Inflammatory macrophage (primary cell): Measurements from ENCODE around the gene N4BP2.
"Not testable (repeated sequence)": the region's sequence is repeated elsewhere in the genome, so short reads cannot be mapped to it uniquely, and the experiment has no call there.

Experiments
- DNase-seq, 2 donors: peaks; one replicate each; pipeline ENCODE4 v3.0.0-alpha.2; 2020 to 2022
- total RNA-seq, 18 experiments: gene quantifications; one replicate each; lab custom pipeline; 2026; ENCODE audit warnings: mixed read lengths in 6 of 18, inconsistent platforms in 2 of 18; lab: John Stamatoyannopoulos, UW

N4BP2 gene
- total RNA-seq = 20.6 to 76.5 (median 50.4) reads per million in 18 experiments

DNA sequence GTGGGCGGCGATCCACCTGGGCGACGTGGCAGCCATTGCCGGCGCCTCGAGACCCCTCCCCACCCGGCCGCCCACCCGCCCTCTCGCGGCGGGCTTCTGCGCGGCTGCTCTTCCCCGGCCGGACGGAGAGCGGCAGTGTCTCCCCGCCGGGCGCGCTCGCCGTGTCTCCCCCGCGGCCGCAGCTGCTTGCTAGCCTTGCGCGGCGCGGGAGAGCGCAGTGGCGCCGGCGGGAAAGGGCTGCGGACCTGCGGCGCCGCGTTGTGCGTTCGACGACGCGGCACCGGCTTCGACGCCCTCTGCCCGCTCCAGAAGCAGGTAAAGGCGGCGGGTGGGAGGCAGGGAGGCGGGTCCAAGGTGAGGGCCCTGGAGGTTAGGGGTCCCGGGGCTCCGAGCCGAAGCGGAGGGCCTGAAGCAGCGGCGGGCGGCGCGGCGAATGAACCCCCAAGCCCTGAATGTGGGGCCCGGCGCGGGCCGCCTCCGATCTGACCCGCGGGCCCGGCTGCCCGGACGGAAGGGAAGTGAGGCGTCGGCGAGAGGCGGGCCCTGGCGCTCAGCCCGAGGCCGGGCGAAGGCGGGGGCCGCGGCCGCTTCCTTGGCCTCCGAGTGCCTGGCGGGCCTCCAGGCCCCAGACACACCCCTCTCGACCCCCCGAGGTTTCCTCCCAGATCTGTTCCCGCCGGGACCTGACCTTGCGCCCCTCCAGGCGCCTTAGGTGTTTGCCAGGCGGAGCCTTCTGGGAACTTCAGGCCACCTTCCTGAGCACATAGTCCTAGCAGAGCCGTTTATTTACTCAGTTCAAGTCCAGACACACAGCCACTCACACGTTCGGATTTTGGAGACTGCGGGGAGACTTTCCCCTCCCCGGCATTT, at the start of gene N4BP2:
Gene N4BP2 (plus strand): TSS at position 135 of the 870 bp plus-strand sequence. CDS start 40,491 bp downstream, outside the sequence.
- DNase-seq = peak; percentile 84 to 86

DNA sequence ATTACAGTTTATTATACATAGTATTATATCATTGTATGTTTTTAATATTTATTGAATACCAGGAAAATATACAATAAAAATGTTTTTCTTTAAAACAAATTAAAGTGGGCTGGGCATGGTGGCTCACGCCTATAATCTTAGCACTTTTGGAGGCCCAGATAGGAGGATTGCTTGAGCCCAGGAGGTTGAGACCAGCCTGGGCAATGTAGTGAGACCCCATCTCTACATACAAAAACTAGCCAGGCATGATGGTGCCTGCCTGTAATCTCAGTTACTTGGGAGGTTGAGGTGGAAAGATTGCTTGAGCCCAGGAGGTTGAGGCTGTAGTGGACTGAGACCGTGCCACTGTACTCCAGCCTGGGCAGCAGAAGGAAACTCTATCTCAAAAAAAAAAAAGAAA, 40.6 kb upstream of the N4BP2 start:
- no peak for DNase-seq

DNA sequence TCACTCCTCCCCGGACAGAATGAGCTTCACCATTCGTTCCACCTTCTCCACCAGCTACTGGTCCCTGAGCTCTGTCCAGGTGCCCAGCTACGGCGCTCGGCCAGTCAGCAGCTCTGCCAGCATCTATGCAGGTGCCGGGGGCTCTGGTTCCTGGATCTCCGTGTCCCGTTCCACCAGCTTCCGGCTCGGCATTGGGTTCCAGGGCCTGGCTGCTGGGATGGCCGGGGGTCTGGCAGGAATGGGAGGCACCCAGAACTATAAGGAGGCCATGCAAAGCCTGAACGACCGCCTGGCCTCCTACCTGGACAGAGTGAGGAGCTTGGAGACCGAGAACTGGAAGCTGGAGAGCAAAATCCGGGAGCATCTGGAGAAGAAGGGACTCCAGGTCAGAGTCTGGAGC, 36.4 kb upstream of the N4BP2 start:
- no peak for DNase-seq

DNA sequence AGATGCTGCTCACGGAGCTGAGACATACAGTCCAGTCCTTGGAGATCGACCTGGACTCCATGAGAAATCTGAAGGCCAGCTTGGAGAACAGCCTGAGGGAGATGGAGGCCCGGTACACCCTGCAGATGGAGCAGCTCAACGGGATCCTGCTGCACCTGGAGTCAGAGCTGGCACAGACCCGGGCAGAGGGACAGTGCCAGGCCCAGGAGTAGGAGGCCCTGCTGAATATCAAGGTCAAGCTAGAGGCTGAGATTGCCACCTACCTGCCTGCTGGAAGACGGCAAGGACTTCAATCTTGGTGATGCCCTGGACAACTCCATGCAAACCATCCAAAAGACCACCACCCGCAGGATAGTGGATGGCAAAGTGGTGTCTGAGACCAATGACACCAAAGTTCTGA, 35.5 kb upstream of the N4BP2 start:
- not testable (repeated sequence) for DNase-seq

DNA sequence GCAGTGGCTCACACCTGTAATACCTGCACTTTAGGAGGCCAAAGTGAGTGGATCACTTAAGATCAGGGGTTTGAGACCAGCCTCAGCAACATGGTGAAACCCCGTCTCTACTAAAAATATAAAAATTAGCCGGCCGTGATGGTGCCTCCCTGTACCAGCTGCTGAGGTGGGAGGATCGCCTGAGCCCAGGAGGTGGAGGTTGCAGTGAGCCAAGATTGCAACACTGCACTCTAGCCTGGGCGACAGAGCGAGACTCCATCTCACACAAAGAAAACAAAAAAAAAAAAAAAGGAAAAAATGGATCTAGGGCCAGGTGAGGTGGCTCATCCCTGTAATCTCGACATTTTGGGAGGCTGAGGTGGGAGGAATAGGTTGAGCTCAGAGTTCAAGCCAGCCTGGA, 32.6 kb upstream of the N4BP2 start:
- DNase-seq = not testable (repeated sequence)

DNA sequence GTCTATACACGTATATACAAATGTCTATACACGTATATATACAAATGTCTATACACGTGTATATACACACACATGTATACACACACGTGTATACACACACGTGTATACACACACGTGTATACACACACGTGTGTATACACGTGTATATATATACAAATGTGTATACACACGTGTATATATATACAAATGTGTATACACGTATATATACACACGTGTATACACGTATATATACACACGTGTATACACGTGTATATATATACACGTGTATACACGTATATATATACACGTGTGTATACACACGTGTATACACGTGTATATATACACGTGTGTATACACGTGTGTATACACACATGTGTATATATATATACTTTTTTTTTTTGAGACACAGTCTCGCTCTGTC, 23.9 kb upstream of the N4BP2 start:
- DNase-seq = no peak

DNA sequence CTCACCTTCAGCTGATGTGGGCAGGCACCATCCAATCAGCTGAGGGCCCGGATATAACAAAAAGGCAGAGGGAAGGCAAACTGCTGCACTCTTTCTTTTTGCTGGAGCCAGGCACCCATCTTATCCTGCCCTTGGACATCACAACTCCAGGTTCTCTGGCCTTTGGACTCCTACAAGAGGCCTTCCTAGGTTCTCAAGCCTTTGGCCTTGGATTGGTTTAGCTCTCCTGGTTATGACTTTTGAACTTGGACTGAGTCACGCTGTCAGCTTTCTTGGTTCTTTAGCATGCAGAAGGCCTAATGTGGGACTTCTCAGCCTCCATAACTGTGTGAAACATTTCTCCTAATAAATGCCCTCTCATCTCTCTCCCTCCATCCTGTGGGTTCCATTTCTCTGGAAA, 23.0 kb upstream of the N4BP2 start:
- no peak for DNase-seq

DNA sequence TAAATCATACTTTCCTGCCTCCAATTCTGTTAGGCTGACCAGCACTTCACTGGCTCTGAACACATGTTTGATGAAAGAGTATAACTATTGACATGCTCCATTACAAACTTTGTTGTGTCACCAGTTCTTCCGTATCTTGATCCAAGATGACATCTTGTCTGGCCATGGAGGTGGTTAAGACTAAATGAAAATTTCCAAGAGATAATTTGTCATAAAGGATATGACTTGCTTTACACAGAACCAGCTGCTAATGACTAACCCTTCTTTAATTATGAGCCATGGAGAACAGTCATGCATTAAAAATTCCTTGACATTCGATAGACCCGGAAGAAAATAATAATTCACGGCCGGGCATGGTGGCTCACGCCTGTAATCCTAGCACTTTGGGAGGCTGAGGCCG, 17.7 kb upstream of the N4BP2 start:
- DNase-seq = no peak

DNA sequence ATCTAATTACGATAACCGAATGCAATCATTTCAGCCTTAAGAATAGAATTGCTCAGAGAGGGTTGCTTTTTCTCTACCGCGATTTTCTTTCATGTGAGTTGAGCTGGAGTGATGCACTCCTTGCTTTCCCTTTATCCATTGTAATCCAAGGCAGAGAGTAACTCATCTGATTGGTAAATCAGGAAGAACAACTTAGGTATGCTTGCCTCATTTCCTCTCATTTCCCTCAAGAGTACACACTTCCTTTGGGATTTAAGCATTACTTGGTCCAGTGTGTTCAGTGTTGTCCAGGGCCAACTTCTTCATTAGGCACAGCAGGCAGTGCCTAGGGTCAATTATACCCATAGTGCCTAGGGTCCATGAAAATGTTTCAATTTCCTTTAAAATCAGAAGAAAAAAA, 15.7 kb upstream of the N4BP2 start:
- DNase-seq = no peak

DNA sequence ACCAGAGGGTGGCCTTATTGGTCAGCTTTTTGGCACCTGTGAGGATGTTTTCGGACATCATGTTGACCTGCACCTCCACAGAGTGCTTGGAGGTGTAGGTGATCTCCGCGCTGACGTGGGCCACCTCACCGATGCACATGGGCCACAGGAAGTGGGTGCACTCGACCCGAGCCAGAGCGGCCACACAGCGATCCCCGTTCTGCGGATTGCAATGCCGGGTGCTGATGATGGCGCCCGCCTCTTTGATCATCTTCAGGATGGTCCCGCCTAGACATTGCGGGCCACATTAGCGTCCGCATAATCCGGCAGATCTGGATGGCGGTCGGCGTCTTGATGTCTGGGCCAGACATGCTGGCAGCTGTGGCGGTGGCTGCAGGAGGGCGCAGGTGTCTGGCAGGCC, 12.9 kb upstream of the N4BP2 start:
- no peak for DNase-seq

DNA sequence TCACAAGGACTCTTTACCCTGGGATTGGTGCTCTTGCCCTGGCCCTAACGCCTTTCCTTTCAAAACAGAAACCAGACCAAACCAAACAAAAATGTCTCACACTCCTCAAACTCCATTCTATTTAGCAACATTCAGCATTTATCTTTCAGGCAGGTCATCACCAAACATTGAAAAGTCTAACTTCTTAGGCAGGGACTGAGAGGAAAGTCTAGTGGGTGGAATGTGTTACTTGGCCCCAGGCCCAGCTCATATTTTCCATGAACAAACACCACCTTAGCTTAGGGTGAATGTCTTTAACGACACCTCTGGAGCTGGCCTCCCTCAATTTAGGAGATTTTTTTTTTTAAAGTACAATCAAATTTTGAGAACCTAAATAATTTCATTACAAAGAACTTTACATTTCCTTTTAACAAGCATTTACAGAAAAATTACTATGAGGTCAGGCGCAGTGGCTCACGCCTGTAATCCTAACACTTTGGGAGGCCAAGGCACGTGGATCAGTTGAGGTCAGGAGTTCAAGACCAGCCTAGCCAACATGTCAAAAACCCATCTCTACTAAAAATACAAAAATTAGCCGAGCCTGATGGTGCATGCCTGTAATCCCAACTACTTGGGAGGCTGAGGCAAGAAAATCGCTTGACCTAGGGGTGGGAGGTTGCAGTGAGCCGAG, 10.2 kb upstream of the N4BP2 start:
- DNase-seq = no peak

DNA sequence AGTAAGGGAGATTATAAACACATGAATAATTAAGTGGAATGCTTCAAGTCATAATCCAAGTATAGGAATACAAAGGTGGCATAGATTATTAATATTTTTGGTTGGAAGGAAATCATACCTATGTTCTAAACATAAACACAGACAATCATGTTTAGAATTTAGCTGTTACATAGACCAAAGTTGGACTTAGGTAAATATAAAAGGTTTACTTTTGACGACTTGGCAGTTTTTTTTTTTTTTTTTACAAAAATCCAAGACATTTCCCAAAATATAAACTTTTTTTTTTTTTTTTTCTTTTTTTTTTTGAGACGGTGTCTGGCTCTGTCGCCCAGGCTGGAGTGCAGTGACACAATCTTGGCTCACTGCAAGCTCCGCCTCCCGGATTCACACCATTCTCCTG, 3.5 kb upstream of the N4BP2 start:
- no peak for DNase-seq

DNA sequence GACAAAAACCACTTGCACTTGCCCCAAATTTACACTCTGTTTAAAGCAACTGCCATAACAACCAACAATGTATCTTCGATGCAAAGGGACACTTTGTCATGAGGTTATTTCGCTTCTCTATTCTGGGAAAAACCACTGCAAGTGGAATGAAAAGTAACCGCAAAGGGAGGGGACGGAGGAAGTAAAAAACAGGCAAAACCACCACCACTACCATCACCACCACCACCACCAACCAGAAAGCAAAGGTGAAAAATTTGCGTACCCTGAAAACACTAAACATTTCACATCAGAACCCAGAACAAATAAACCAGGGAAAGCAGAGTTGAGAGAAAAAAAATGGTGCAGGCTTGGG, 1.2 kb upstream of the N4BP2 start:
- DNase-seq = peak; percentile 76 to 93

DNA sequence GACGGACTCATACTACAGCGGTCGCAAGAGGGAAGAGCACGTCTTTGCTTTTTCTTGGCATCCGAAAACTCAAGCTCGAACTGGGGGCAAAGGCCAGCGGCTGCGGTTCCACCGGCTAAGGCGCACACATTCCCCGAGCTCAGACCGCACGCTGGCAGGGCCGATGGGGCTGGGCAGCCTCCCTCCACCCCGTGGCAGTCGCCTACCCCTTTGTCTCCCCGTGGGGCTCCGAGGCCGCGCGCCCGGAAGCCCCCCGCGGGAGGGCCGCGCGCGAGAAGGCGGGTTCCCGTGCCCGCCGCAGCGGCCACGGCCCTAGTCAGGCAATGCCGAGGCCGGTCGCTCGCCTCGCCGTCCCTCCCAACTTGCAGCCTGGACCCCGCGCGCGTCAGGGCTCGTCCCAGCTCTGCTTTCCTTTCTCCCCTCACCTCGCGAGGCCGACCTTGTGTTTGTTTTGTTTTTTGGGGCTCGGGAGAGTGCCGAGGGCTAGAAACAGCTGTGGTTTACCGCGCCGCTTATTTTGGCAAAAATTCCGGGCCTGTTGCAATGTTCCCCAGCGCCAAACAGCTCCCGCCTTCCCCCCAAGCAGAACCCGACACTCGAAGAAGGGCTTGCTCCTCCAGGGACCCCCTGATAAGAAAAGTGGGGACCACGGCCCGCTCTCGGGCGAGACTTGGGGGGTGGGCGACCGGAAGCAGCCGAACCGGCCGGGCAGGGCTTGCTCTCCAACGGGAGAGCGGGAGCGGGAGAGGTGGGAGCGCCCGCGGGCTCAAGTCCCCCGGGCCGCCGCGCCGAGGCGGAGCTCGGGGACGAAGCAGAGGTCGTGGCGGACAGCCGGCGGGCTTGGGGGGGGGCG, 561 bp upstream of the N4BP2 start:
- peak; percentile 31 to 75 for DNase-seq

DNA sequence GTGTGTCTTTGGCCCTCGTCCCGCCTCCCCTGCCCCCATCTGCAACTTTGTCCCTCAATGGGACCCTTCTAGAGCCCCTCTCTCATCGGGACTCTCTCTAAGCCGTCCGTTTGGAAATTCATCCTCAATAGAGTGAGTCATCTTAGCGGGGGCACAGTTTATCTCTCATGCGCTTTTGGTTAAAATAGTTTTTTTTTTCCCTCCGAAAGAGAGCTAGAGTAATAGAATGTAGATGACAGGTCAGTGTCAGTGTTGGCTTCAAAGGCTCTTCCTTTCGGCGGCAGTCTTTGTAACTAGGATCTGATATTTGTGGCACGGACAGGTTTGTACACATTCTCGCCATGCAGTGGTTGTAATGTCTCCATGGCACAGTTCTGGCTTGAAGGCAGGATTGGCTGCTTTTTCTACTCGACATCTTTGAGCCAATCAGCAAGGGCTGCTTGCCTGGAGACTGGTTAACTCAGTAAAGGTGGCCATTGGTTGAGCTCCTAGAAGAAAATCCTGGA, 989 bp downstream of the N4BP2 start:
- DNase-seq = peak; percentile 93 to 95

DNA sequence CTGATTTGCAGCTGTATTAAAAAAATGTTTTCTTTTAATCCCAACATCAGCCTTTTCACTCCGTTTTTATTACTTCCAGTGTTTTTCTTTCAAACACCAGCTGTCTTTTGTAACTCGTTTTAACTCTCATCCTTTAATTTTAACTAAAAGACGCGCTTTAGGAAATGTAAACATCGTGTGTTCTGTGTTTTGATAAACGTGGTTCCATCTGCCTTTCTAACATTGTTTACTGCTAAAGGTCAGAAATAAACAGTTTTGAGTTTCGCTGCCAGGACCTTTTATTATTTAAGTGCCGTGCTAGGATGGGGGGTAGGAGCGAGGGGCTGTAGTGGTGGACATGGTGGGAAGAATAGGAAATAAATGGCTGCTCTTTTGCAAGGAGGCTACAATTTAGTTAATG, 1.5 kb downstream of the N4BP2 start:
- no peak for DNase-seq

DNA sequence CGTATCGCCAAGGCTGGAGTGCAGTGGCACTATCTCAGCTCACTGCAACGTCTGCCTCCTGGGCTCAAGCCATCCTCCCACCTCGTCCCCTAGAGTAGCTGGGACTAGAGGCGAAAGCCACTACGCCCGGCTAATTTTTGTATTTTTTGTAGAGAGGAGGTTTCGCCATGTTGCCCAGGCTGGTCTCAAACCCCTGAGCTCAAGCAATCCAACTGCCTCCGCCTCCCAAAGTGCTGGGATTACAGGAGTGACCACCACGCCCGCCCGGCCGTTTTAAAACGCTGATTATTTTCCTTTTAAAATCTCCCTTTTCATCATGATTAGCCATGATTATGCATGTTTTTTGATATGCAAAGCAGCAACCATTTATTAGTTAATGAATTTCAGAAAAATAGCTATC, 2.2 kb downstream of the N4BP2 start:
- no peak for DNase-seq

DNA sequence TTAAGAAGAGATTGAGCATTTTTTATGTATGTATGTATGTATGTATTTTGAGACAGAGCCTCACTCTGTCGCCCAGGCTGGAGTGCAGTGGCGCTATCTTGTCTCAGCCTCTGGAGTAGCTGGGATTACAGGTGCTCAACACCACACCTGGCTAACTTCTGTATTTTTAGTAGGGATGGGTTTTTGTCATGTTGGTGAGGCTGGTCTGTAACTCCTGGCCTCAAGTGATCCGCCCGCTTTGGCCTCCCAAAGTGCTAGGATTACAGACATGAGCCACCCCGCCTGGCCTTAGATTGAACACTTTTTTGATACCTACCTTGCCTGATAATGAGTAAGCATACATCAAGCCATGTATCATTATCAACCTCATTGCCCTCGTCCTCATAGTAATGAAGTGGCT, 2.7 kb downstream of the N4BP2 start:
- DNase-seq = no peak

DNA sequence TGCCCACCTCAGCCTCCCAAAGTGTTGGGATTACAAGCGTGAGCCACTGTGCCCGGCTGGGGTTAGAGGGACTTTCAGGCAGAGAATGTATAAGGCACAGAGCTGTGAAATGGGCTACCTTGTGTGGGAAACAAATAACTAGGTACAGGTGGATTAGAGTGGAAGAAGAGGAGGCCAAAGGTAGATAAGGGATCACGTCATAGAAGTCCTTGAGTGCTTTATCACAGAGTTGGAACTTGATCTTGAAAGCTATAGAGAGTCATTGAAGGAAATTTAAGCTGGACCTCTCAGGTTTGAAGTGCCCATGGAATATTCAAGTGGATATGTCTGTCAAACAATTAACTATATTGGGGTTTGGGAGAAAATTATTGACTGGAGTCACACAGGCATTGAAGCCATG, 8.4 kb downstream of the N4BP2 start:
- no peak for DNase-seq

DNA sequence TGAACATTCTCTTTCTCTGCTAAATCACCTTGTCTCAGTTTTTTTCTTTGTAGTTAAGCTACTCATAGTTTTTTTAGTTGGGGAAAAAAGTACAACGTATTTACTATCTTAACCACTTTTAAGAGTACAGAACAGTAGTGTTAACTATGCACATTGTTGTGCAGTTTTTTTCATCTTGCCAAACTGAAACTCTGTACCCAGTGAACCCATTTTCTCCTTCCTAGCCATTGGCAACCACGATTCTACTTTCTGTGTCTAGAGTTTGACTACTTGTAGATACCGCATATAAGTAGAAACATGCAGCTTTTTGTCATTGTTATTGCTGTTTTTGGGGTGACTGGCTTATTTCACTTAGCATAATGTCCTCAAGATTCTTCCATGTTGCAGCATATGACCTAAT, 10.0 kb downstream of the N4BP2 start:
- DNase-seq = peak; percentile 14 to 21

DNA sequence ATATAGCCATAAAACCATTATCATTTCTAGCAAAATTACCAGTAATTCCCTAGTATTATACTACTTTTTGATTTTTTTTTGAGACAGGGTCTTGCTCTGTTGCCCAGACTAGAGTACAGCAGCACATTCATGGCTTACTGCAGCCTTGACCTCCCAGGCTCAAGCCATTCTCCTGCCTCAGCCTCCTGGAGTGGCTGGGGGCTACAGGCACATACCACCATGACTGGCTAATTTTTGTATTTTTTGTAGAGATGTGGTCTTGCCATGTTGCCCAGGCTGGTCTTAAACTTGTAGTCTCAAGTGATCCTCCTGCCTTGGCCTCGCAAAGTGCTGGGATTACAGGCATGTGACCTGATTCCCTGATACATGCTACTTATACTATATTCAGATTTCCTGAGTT, 13.7 kb downstream of the N4BP2 start:
- DNase-seq = no peak

DNA sequence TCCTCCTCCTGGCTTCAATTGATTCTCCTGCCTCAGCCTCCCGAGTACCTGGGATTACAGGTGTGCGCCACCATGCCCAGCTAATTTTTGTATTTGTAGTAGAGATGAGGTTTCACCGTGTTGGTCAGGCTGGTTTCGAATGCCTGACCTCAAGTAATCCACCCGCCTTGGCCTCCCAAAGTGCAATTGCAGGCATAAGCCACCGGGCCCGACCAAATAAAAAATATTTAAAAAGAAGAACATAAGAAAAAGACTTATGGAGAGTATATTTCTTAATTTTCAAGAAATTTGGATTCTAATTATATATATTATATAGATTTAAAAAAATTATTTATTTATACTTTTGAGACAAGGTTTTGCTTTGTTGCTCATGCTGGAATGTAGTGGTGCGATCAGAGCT, 29.8 kb downstream of the N4BP2 start:
- no peak for DNase-seq

DNA sequence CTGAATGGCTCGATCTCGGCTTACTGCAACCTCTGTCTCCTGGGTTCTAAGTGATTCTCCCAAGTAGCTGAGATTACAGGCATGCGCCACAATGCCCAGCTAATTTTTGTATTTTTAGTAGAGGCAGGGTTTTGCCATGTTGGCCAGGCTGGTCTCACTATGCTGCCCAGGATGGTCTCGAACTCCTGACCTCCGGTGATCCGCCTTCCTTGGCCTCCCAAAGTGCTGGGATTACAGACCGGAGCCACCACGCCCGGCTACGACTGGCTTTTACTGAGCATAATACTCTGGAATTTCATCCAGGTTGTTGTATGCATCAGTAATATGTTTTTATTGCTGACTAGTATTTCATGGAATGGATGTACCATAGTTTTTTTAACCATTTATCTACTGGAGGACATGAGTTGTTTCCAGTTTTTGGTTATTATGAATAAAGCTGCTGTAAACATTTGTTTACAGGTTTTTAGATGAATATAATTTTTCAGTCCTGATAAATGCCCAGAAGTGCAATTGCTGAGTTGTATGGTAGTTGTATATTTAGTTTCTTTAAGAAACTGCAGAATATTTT, 31.2 kb downstream of the N4BP2 start:
- DNase-seq = no peak
